H1 (cell line): ENCODE measurements around the gene DES. TPM values are rescaled to one million over a fixed set of nuclear protein-coding genes. Genes with fewer than 3 reads are reported as not detected.

Source experiments
- CEBPB ChIP-seq: IDR thresholded peaks from 2 replicates; pipeline ENCODE4 v1.6.1; 2012; ENCODE audit warnings: low read depth, low read length
- CHD7 ChIP-seq: fragments of 300-600 bp; sonication (generic); IDR thresholded peaks from 2 replicates; pipeline ENCODE4 v1.7.1; 2012; ENCODE audit warnings: low read length, moderate library complexity, mild to moderate bottlenecking, inconsistent platforms; ENCODE audit not compliant: insufficient replicate concordance
- GABPA ChIP-seq: IDR thresholded peaks from 2 replicates; pipeline ENCODE4 v1.6.1; 2011; ENCODE audit warnings: mild to moderate bottlenecking, low read length, moderate library complexity, borderline replicate concordance; ENCODE audit not compliant: insufficient read depth
- HDAC6 ChIP-seq: IDR thresholded peaks from one replicate; pipeline ENCODE4 v1.7.1; 2012; ENCODE audit warnings: low read depth, mild to moderate bottlenecking, inconsistent platforms, low read length, moderate library complexity
- JUN ChIP-seq: IDR thresholded peaks from 2 replicates; pipeline ENCODE4 v1.6.1; 2011; ENCODE audit warnings: low read depth, mild to moderate bottlenecking, improper control_type of control experiment, low read length
- KDM5A ChIP-seq: fragments of 200-600 bp; IDR thresholded peaks from 2 replicates; pipeline ENCODE4 v1.7.1; 2012; ENCODE audit warnings: mild to moderate bottlenecking, low read length, inconsistent platforms, mixed read lengths
- PHF8 ChIP-seq: fragments of 200-600 bp; sonication (generic); conservative IDR thresholded peaks from 2 replicates; pipeline ENCODE4 v1.7.1; 2012; ENCODE audit warnings: low read depth, mild to moderate bottlenecking, inconsistent platforms, low read length, moderate library complexity
- SP2 ChIP-seq: IDR thresholded peaks from 2 replicates; pipeline ENCODE4 v1.6.1; 2012; ENCODE audit warnings: mild to moderate bottlenecking, low read length, inconsistent platforms
- SP4 ChIP-seq: IDR thresholded peaks from 2 replicates; pipeline ENCODE4 v1.6.1; 2012; ENCODE audit warnings: low read length, inconsistent platforms
- ZNF274 ChIP-seq: IDR thresholded peaks from 2 replicates; pipeline ENCODE4 v1.7.0; 2012; ENCODE audit warnings: low read length, borderline replicate concordance; ENCODE audit errors: extremely low read depth
- polyA plus RNA-seq, 7 experiments: library from polyadenylated mRNA; depleted of rRNA in 3 of 7; stranded (reverse) in 5 of 7; unstranded in 2 of 7; fragments of >200 nt in 5 of 7; fragments of 200-250 nt in 2 of 7; gene quantifications; 1 replicate in 5 of 7; 2 replicates in 1 of 7; 4 replicates in 1 of 7; pipeline versions ENCODE4 v1.2.1 to v1.2.3, GENCODE V29; 2011 to 2013; ENCODE audit warnings: missing spikeins in 2 of 7, mixed read lengths in 2 of 7
- total RNA-seq: library from RNA; stranded (reverse); fragmentation: NEBNext Ultra II Directional; extraction: Animal tissue kit (Norgen Biotek cat#: 25700); gene quantifications from 2 replicates; pipeline ENCODE4 v1.2.1, GENCODE V29; 2021

The DES gene
- total and polyA plus RNA-seq, 2 of the 8 experiments (the other 6 are each of a cell fraction or from before 2014, with no cell fraction given): 1.8 to 4.3 TPM

- no peak for TF ChIP-seq CHD7
- no peak for TF ChIP-seq JUN
- no peak for TF ChIP-seq ZNF274
- no peak for TF ChIP-seq SP2
- TF ChIP-seq SP4: no peak
- no peak for TF ChIP-seq GABPA
- TF ChIP-seq HDAC6: no peak
- no peak for TF ChIP-seq PHF8
- TF ChIP-seq CEBPB: no peak
- TF ChIP-seq KDM5A: no peak
These were observed 33.6 kb downstream of the DES start (continued) for GRCh38 chr2:219451661-219452360.
